MCF 10A (cell line): ENCODE data around the gene JAK3. TPM values are rescaled to one million over a fixed set of nuclear protein-coding genes. Genes with fewer than 3 reads are reported as not detected.

ENCODE experiments used
- BruUV-seq: library from RNA; stranded (reverse); fragments of 400-500 nt; replicated peaks from 2 replicates; lab custom pipeline; 2021; lab: Mats Ljungman, UMichigan
- CTCF ChIA-PET: fragments of 300-600 bp; sonication (Branson Sonifier 250); formaldehyde crosslinking; extraction: SDS; loops from one replicate; lab custom pipeline; 2021; ENCODE audit warnings: antibody characterized with exemption, inconsistent platforms; lab: Yijun Ruan, JAX
- POLR2A ChIA-PET: fragments of 300-600, 350-650 bp; sonication (Branson Sonifier 250); formaldehyde crosslinking; extraction: SDS; loops from one replicate; lab custom pipeline; 2020; ENCODE audit warnings: antibody characterized with exemption, inconsistent platforms; lab: Yijun Ruan, JAX
- DNase-seq: peaks from one replicate; pipeline ENCODE4 v3.0.0-alpha.2; 2018; ENCODE audit not compliant: unreplicated experiment
- H3K27ac Mint-ChIP-seq: one replicate; pipeline ENCODE4 v1.8.0; 2022; ENCODE audit warnings: mild to moderate bottlenecking, low read depth, mixed read lengths; ENCODE audit not compliant: unreplicated experiment
- H3K27me3 Mint-ChIP-seq: one replicate; pipeline ENCODE4 v1.8.0; 2022; ENCODE audit warnings: mixed read lengths; ENCODE audit not compliant: insufficient read depth, unreplicated experiment
- H3K36me3 Mint-ChIP-seq: one replicate; pipeline ENCODE4 v1.8.0; 2022; ENCODE audit warnings: mild to moderate bottlenecking, moderate library complexity, mixed read lengths; ENCODE audit not compliant: insufficient read depth, unreplicated experiment
- H3K4me1 Mint-ChIP-seq: one replicate; pipeline ENCODE4 v1.8.0; 2022; ENCODE audit warnings: mixed read lengths; ENCODE audit not compliant: insufficient read depth, unreplicated experiment
- H3K4me3 Mint-ChIP-seq: one replicate; pipeline ENCODE4 v1.8.0; 2022; ENCODE audit warnings: mild to moderate bottlenecking, moderate library complexity, mixed read lengths; ENCODE audit not compliant: unreplicated experiment
- H3K9me3 Mint-ChIP-seq: one replicate; pipeline ENCODE4 v1.8.0; 2022; ENCODE audit warnings: mixed read lengths; ENCODE audit not compliant: unreplicated experiment
- intact Hi-C: fragments of 100-400 bp; cut with micrococcal nuclease; formaldehyde crosslinking; loops from 2 replicates; pipeline ENCODE4 v1.14.1; 2022
- total RNA-seq: library from RNA; stranded (reverse); gene quantifications from 2 replicates; pipeline ENCODE4 v1.2.3, GENCODE V29; 2022
- TF ChIP-seq, protein P1 (sequence below): fragments of 200-600 bp; IDR thresholded peaks from one replicate; pipeline ENCODE4 v1.8.0; 2022; ENCODE audit warnings: antibody characterized with exemption, mild to moderate bottlenecking; ENCODE audit not compliant: unreplicated experiment

Gene JAK3
- total RNA-seq, 1 experiment from 2014 or later, result not detected

DNA sequence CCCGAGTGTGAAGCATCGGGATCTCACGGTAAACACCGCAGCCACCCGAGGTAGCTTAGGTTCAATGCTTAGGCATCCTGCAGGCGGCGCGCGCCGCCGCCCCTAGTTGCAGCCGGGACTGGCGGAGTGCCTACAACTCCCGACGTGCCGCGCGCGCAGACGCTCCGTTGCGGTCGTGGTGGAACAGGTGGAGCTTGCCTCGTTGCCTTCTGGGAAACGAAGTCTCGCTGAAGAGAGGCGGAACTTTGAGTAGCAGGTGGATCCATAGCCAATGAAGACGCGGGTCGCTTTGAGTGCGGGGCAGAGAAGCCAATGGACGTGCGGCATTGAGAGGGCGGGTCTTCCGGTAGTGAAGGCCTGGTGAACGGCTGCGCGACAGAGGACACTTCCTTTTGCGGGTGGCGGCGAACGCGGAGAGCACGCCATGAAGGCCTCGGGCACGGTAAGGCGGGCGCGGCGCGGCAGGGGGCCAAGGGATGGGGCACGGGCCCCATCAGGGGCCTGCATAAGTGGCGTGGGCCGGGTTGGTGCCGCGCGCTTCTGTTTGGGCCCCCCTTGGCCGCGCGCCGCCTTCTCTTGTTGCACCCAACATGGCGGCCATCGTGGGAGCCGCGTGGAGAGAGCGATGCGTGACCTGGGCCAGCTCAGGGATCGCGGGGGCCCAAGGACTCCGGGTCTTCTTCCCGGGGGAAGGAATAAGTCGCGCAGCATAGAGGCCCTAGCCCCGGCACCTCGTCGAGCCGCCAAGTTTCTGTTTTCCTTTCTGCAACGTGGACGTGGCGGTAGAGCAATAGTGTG is 11.9 kb upstream of the JAK3 start, which contains the start of gene RPL18A:
TSS of gene RPL18A (plus strand) at position 378 of the 798 bp plus-strand sequence. CDS start at position 425, 47 bp downstream.
- TF ChIP-seq, protein P1, sequence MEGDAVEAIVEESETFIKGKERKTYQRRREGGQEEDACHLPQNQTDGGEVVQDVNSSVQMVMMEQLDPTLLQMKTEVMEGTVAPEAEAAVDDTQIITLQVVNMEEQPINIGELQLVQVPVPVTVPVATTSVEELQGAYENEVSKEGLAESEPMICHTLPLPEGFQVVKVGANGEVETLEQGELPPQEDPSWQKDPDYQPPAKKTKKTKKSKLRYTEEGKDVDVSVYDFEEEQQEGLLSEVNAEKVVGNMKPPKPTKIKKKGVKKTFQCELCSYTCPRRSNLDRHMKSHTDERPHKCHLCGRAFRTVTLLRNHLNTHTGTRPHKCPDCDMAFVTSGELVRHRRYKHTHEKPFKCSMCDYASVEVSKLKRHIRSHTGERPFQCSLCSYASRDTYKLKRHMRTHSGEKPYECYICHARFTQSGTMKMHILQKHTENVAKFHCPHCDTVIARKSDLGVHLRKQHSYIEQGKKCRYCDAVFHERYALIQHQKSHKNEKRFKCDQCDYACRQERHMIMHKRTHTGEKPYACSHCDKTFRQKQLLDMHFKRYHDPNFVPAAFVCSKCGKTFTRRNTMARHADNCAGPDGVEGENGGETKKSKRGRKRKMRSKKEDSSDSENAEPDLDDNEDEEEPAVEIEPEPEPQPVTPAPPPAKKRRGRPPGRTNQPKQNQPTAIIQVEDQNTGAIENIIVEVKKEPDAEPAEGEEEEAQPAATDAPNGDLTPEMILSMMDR, result peak; percentile 69
- POLR2A ChIA-PET, result interaction anchor here (0.6 to 4.2 kb wide), 47 partner anchors 9 to 729 kb away, joined by 3 to 223 read pairs (median 4); partner anchors contain the start of genes CCDC124, DDA1, MPV17L2 and PGLS
- Mint-ChIP-seq H3K27me3 (no peaks in the 10 kb centered on the region), H3K27ac (peak within 1 kb of the TSS; percentile 99), H3K36me3 (peaks cover 54% of the 10 kb centered on the region), H3K4me3 (peak within 1 kb of the TSS; percentile 98), H3K4me1 (peaks cover 18% of the 10 kb centered on the region), H3K9me3 (no peaks in the 10 kb centered on the region)
- intact Hi-C loops, result loop anchor here (1.0 to 10.0 kb wide), 6 partner anchors 73 to 465 kb away; partner anchors contain the start of genes CCDC194 and NXNL1
- CTCF ChIA-PET, result interaction anchor here (0.5 to 5.0 kb wide), 18 partner anchors 9 to 305 kb away, joined by 3 to 58 read pairs (median 4); partner anchors contain the start of genes CCDC124 and SLC5A5
- DNase-seq, result peak; percentile 100
- BruUV-seq, result no TSS peak

DNA sequence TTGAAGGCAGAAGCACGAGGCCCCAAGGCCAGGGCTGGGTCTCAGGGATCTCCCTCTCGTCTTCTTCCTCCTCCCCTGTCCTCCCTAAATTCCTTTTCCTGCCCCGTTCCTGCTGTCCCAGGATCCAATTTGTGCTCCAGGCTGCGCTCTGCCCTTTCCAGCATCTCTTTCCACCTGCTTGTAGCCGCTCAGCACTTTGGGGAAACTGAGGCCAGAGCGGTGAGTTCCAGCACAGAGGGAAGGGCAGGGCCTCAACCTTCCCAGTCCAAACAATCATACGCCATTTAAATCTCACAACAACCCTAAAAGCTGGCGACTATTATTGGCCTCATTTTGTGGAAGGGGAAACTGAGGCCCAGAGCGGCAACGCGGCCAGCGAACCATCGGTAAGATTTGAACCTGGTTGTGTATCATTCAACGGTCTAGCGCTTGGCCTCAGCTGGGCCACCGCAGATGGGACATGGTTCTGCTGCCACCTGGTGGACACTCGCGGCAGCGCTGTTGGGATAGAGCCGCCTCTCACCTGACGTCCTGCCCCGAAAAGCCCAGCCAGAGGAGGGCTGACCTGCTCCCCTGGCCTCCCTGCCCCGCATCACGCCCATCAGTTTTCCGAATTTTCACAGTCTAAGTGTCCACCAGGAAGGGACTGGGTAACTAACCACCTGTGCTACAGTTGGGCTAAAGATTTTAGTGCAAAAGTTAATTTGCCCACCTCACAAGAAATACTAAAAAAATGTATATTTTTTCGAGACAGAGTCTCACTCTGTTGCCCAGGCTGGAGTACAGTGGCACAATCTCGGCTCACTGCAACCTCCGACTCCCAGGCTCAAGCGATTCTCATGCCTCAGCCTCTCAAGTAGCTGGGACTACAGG is 7.7 kb upstream of the JAK3 start:
- Mint-ChIP-seq H3K9me3 (no peaks in the 10 kb centered on the region), H3K4me1 (peaks cover 12% of the 10 kb centered on the region), H3K4me3 (no peak overlapping the region), H3K36me3 (peaks cover 12% of the 10 kb centered on the region), H3K27ac (no peak overlapping the region), H3K27me3 (no peaks in the 10 kb centered on the region)
- TF ChIP-seq, protein P1, result peak; percentile 97
- intact Hi-C loops, result loop anchor here (1.0 to 10.0 kb wide), 6 partner anchors 71 to 461 kb away; partner anchors contain the start of genes CCDC194 and NXNL1
- CTCF ChIA-PET, result interaction anchor here (0.6 to 2.9 kb wide), 20 partner anchors 9 to 790 kb away, joined by 3 to 12 read pairs (median 4); partner anchors contain the start of gene CCDC124
- BruUV-seq, result no TSS peak
- peak; percentile 84 for DNase-seq
- POLR2A ChIA-PET, result interaction anchor here (0.6 to 2.5 kb wide), 6 partner anchors 77 to 270 kb away, joined by 3 to 13 read pairs (median 4); partner anchors contain the start of gene CCDC124

DNA sequence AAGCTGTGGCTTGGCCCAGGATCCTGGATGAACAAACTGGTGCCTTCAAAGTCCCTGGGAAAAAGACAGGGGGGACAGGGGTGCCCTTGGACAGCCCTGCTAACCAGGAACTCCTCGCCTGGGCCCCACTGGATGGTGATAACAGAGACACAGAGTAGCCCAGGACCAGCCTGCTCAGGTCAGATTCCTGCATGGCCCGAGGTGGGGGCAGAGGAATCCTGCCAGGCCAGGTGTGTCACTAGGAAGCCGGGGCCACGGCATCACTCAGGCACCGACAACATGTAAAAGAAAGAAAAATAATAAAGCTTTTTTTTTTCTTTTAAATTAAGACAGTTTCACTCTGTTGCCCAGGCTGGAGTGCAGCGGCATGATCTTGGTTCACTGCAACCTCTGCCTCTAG is 6.3 kb upstream of the JAK3 start:
- Mint-ChIP-seq H3K9me3 (no peaks in the 10 kb centered on the region), H3K36me3 (no peaks in the 10 kb centered on the region), H3K4me3 (no peak overlapping the region), H3K4me1 (peaks cover 10% of the 10 kb centered on the region), H3K27ac (no peak overlapping the region), H3K27me3 (no peaks in the 10 kb centered on the region)
- BruUV-seq, result no TSS peak
- POLR2A ChIA-PET, result no interaction called here
- intact Hi-C loops, result loop anchor here (10.0 kb wide), 2 partner anchors 389 to 459 kb away; partner anchors contain the start of genes CCDC194 and NXNL1
- no peak for DNase-seq
- TF ChIP-seq, protein P1, result no peak
- CTCF ChIA-PET, result interaction anchor here (0.6 to 2.9 kb wide), 9 partner anchors 10 to 545 kb away, joined by 3 to 12 read pairs (median 6); partner anchors contain the start of genes DDA1 and PGLS
